Peyer's patch (tissue), 4 donors: Measurements from ENCODE around the gene RIMBP2.

ENCODE experiments used
- CTCF ChIP-seq, 6 experiments: fragments of 450-650 bp in 4 of 6; fragments of 200-600 bp in 2 of 6; sonication (generic) in 1 of 6; IDR thresholded peaks; one replicate each; pipeline ENCODE4 v1.5.1; 2017 to 2019; ENCODE audit warnings: antibody characterized with exemption in 6 of 6, mild to moderate bottlenecking in 3 of 6, moderate library complexity in 1 of 6
- POLR2A ChIP-seq, 2 donors: fragments of 450-650 bp; IDR thresholded peaks; one replicate each; pipeline ENCODE4 v1.5.1; 2017; ENCODE audit warnings: antibody characterized with exemption in 2 of 2, mild to moderate bottlenecking in 2 of 2, moderate library complexity in 2 of 2

- TF ChIP-seq CTCF (IDR thresholded peaks at IDR 0.05) = no peak
- TF ChIP-seq POLR2A (IDR thresholded peaks at IDR 0.05) = no peak
These were observed 32.3 kb downstream of the RIMBP2 start for GRCh38 chr12:130683811-130684210.
